NCI-H2227 (cell line): ENCODE data around the gene ABLIM1.
A peak's percentile ranks its signal among the peaks of the same experiment; 100 is the strongest.

Experiments used
- DNase-seq: peaks from one replicate; lab custom pipeline; 2025; ENCODE audit not compliant: unreplicated experiment; lab: John Stamatoyannopoulos, UW

Gene ABLIM1

DNA sequence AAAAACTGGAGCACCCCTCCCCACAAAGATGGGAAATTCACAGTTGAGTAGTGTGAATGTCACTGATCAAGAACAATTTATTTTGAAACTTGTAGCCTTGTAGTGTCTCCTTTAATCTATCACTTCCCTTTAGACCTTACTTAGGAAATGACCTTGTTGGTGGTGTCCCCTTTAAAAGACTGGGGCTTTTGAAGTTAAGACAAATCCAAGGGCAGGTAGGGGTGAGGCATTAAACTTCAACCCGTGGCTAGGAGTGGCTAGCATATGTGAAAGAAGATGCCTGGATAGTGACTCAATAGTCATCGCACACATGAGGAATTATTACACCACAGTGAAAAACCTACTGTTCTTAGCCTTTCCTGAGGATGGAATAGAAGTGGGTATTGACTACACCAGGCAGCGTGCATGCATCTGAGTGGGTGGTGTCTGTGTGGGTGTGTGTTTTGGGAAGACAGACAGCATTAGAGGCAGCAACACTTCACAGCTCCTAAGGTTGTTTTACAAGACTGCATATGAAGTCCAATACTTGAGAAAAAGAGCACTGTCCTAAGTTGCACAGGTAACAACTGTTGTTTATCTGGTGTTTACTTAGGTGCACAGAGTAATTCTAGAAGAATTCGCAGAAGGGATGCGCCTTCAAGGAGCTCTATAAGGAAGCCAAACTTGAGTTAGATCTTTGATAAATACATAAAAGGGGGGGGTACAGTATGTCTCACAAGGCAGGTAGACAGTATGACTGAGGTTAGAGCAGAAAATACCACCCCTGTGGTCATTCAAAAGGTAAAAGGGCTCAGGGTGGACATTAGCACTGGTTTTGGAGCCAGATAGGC, 32.9 kb downstream of the ABLIM1 start:
- DNase-seq, result no peak

DNA sequence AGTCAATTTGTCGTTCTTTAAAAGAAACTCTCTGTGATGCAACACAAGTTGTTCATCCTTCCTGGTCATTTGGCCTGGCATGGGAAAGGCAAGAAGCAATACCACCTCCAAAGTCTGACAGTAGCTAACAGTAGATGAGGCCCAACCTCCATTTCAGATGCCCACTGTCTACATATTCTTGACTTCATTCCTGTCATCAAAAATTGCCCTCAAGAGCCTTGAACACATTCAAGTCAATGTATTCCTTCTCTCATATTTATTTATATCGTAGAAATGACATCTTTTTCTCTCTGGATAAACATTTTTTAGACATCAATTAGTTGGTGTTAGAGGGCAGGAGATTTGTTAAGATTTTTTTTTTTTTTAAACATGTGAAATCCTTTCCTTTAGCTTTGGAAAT, 33.7 kb downstream of the ABLIM1 start:
- no peak for DNase-seq

DNA sequence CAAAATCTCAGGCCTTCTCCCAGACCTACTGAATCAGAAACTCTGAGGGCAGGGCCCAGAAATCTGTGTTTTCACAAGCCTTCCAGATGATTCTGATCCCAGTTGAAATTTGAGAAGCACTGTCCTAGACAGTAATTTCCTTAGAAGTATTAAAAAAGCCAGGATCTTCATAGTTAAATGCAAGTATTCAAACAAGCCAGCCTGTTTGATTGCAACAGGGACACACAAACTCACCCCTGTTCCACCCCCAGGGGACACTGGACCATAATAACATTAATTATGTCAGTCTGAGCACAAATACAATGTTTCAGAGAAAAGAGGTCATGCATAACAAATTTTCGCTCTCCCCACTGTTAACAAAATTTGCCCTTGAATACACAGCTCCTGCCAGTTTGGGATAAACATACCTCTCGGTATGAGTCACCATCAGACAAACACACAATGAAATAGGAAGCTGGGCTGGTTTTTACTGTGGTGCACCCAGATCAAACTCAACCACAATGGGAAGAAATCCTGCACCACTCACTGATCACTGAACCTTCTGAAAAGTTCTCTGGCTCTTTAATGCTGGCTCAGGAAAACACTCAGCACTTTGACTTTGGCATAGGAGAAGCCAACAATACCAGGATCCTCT, 34.3 kb downstream of the ABLIM1 start:
- DNase-seq, result no peak

DNA sequence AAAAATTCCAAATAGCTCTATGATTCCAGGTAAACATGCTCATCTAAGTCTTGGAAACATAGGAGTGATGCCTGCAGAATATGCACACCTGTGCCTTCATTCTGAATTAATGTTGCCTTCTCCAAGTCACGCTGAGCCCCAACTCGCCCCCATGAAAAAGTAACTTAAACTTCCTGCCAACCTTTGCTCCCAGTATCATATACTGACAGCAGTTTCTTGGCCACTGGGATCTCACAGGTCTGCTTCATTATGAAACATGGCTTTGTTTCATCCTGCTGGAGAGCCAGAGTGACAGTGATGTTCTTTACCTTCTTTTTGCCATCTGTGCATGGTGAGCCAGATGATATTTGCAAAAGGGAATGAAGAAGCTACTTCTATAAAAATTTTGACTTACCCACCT, 34.9 kb downstream of the ABLIM1 start:
- no peak for DNase-seq

DNA sequence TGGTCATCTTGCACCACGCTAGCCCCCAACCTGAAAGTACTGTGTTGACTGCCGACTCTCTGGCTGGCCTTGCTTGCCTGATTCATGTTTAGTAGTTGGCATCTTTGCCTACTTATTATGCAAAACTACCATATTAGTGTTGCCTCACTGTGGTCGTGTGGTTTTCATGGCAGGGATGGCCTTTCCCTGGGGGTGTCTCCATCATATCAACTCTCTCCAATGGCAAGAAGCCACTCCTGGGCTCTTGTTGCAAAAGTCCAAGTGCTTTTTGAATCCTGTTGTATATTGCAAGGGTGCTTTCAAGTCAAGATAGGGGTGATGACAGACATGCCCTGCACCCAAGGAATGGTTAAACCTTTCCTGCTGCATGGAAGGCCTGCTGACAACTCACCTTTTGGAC, 39.4 kb downstream of the ABLIM1 start:
- no peak for DNase-seq

DNA sequence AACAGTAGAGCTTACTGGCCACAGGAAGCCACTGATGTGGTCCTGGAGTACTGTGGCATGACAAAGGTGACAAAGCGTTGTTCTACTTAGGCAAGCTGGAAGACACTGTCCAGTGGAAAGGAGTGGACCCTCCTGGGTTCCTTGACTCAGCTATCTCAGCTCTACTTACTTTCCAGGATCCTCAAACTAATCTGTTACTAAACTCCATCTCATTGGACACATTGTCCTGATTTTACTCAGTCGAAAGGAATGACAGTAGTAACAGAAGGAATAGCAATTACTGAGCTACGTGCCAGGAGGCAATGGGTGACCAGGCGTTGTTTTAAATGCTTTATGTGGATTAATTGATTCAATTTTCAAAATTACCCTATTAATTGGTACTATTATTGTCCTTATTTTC, 41.6 kb downstream of the ABLIM1 start:
- no peak for DNase-seq

DNA sequence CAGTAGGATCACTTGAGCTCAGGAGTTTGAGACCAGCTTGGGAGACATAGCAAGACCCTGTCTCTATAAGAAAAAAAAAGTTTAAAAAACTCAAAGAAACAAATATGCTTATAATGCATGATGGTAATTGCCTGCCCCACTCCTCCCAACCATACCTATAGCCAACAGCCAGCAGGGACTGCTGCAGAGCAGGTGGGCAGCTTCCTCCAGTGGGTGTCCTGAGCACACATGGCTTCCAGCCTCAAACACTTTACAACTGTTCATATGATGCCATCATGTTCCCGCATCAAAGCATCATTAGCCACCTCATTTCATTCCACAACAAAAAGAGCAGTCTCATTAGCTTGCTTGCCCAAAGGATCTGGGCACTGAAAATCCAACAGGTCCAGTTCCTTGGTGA, 42.0 kb downstream of the ABLIM1 start:
- DNase-seq, result no peak

DNA sequence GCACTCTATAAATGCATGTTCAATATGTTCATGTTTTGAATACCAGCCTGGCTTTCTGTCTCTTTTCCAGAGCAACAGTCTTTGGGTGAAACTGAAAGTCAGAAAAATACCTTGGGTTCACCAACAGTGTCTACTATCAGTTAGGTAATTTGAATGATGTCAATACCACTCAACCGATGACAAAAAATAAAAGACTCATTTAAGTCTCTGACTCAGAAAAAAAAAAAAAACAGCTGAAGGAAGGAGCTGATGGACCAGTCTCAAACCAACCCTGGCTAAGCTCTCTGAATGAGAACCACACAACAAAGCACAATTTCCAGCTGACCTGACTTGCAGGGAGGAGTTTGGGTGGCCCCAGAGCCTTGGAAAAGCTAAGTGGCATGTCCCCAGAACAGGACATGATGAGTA, 42.5 kb downstream of the ABLIM1 start:
- DNase-seq, result no peak

DNA sequence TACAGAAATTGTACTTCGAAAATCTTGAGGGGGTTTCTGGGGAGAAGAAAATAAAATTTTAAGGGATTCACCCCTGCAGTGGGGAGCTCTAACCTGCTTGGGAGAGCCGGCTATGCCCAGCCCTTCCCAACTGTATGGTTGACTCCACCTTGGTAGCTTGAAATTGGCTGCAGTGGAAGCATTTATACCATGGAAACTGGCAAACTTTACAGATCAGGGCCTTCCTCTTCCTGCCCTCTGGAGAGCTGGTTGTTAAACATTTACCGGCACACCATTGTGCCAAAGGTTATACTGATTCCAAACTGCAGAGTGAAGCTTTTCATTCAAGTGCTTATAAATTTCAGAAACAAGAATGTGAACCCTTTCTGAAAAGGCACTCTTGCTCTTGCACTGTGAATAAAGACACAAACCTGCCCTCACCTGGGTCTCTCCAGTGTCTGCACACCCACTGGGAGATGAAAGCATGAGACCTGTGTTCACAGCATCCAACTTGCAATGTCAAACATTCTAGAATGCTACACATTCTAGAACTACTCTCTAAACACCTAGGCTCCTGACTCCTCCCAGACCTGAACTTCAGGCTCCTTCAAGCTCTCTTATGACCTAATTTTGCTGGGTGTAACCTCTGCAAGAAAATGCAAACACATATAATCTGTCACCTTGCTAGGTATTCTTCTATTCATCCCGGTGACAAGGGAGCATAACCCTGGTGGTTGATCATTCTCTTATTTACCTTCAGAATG, 44.7 kb downstream of the ABLIM1 start:
- no peak for DNase-seq

DNA sequence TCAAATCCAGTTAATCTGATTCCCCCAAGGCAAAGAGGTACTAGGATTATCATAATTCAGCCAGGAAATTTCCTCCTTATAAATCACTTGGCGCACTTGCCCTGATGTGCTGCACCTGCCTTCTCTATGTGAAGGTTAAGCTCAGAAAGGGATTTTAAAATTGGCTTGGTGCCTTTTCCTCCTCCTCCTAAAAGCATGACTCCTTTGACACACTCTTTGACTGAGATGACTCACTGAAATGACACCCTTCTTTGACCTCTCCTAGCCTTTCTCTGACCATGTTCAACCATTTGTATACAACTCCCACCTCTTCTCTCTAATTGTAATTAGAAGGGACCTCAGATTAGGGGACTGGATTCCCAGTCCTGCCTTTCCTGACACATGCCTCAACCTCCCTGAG, 46.5 kb downstream of the ABLIM1 start:
- no peak for DNase-seq

DNA sequence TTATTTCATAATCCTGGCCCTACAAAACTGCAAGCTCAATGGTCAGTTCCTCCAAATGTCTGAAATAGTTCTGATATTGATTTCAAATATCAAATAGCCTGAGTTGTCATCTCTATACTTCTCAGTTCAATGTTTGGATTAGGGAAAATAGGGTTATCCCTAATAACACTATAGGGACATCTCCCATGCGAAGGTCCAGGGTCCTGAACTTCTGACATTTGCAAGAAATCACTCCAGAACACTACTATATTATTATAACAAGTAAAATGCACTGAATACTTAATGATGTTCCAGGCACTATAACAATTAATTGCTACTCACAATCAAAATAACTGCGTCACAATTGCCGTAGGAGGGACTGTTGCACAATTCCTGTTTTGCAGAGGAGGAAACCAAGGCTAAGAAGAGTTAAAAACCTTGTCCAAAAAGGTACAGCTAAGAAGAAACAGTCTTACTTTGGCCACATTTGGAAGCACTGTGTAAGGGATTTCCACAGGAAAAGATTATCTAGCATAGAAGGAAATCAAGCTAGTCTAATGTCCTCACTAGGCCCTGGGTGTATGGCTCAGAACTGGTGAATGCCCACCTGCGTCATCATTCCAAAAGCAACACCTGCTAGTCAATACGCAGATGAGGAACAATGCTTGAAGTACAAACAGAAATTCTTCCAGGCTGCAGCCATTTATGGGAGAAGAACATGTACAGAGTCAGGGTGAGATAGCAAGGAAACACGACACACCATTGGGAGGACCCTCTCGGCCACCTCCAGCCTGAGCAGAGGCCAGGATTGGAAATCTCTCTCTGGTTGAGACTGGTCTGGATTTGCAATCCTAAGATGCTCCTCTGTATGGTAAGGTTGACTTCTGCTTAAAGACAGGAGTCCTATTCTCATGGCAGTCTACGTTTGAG, 48.3 kb downstream of the ABLIM1 start:
- DNase-seq, result no peak

DNA sequence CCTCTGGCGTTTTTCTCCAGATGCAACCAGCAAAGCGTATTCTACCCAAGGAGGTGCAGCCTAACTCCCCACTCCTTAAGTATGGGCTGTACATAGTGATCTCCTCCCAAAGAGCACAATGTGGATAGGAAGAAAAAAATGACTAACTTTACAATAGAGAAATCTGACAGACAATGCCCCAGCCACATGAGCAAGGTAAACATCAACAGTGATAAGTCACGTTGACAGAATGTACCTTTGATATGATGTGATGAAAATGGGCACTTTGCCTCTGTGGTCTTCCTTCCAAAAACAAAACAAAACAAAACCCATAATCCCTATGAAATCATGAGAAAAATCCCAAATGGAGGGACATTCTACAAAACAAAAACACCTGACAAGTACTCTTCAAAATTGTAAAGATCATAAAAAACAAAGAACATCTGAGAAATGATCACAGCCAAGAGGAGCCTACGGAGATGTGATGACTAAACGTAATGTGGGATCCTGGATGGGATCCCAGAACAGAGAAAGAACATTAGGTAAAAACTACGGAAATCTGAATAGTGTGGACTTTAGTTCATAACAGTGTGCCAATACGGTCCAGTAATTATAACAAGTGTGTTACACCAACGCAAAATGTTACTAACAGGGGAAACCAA, 50.6 kb downstream of the ABLIM1 start:
- no peak for DNase-seq

DNA sequence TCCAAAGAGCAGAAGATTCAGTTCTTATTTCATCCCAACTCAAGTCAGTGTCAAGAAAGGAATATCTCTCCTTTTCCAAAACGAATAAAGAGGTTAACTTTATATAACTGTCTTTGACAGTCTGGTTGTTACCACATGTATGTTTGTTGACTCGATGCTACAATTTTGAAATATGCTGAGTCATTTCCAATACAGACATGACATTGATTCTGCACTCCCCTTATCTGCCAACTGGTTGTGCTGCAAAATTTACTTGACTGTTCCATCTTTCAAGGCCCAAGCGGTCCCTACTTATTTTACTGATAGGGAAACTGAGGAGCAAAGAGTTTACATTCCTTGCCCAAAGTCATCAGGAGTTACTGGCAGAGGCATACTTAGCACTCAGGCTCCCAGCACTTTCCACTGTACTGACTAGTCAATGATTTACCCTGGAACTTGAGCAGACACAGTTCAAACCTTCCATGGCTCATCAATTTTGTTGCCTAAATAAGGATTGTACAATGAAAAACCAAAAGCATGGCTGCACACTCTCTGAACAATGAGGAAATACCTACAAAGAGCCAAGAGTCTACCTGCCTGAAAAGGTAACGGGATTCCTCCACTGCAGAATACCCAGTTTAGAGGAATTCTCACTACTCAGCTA, 52.8 kb downstream of the ABLIM1 start:
- DNase-seq, result no peak

DNA sequence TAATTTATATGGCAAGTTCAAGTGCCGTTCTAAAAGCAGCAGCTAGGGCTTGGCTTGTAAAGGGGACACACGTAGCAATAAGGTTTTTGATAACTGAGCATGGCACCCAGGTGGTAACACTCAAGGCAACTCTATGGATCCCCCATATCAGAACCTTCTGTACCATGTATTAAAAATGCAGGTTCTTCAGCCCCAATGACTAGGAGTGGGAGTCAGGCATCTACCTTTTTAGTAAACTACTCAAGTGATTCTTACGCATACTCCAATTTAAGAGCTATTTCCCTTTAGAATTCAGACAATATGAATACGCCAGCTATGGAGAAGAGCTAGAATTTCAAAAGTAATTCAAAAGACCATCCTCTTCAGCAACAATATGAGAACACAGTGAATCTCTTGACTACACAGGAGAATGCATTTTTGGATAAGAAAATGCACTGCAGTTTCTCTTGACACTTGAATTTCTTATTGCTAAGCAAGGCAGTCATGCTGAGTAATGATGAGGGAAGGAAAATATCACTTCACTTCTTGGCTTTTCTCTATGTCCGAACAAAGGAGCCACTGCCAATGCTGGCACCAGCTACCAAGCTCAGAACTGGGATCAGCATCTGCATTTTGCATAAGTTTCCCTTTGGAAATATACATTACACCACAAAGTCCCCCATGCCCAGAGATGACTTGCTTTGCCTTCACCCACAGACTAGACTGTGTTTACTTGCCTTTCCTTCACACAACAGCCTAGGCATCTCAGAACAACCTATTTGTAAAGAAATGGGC, 53.5 kb downstream of the ABLIM1 start:
- DNase-seq, result no peak

DNA sequence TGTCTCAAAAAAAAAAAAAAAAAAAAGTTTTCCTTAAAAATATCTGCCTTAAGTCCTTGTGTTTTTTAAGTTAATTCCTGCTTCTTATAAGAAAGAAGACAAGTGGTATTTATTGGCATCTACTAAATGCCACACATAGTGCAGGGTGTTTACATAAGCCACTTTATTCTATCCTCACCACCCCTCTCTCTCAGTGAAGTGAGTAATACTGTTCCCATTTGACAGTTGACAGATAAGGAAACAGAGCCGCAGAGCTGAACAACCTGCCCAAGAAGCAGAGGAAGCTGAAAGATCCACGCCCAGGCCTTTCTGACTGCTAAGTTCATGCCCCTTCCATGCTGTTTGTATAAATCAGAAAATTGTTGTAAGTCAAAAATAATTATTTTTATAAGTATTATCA, 54.1 kb downstream of the ABLIM1 start:
- DNase-seq, result peak; percentile 4

DNA sequence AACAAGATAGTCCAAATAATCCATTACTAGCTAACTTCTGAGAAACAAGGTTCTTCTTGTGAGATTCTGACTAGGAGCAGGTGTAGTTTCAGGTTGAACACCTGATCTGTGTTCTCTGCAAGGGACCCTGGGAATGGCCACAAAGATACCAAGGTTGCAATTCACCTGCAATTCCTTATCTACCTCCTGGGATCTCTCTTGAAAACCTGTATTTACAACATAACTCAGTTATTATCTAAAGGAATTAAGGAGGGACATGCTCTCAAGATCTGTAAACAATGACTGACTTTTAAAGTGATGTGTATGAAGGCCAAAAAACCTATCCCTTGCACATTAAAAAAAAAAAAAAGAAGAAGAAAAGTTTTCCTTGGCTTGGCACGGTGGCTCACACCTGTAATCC, 54.8 kb downstream of the ABLIM1 start:
- no peak for DNase-seq

DNA sequence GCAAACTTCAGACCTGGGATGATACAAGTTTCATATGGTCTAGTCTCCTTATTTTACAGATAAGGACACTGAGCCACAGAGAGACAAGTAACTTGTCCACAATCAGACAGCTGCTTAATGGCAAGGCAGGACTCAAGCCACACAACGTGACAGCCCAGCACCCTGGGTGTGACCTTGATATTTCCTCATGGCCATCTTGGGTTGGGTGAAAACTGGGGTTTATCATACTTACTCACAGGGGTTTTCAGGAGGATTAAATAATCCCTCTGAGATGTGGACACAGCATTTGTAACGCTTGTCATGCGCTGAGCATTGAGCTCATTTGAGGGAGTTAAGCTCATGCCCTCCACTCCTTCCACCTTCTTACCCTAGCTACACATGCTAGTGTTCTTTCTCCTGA, 58.0 kb downstream of the ABLIM1 start:
- no peak for DNase-seq

DNA sequence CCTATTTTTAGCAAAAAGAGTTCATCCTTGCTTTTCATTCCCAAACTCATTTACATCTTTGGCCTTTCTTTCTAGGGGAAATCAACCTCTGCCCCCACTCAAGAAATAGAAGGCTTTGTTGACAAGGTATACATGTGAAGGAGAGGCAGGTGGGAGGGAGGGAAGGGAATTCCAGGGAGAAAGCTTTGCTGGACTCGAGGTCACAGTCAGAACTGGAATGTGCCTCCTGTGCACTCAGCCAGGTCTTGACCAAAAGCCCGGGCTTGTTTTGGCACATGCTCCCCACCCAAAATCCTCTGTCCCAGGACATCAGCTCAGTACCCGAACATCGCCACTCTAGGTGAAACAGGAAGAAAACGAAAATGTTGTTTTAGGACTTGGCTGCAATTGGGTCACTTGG, 61.3 kb downstream of the ABLIM1 start:
- no peak for DNase-seq

DNA sequence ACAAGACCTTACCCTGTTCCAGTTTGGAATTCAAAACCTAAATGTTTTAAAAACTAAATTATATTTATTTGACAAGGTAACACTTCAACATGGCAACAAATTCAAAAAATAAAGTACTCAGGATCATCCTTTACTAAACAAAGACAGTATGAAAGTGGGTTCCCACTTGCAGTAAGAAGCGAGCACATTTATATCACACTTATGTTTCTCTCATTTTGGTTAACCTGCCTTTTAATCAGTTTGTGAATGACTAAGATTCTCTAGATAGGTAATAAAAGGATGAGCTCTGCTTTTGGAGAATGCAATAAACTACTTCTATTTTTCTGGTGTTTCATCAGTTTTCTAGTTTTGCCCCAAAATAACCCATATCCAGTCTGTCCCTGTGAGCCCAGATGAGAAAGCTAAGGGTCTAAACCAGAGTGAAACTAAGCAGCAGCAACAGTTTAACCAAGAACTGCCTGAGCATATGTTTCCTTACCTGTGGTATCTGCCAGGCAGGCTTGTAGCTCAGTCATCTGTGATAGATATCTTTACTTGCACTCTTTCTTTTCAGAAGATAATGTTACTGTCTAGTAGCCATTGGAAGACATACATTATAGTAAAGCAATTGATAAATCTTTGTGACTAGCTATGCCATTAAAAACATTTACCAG, 64.1 kb downstream of the ABLIM1 start:
- no peak for DNase-seq
